Measurements from ENCODE around the gene DMRTA1.
"Not testable (repeated sequence)": the region's sequence is repeated elsewhere in the genome, so short reads cannot be mapped to it uniquely, and the experiment has no call there.

Gene DMRTA1

DNA sequence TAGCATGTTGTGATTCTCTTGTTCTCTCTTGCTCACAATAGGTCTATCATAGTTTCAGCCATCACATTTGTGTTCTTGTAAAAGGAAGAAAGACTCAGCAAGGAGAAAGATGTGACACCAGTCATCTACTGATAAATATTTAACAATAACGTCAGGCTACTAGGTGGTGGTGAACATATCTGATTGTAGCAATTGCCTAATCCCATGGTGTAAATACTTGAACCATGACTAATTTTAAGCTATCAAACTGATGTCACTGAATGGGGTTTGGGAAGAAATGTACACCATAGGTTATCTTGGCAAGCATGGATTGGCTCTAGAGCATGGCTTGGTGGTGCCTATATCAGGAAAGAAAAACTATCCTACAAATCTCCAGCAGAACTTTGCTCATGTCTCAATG is 16.6 kb downstream of the DMRTA1 start:
- no peak for DNase-seq

DNA sequence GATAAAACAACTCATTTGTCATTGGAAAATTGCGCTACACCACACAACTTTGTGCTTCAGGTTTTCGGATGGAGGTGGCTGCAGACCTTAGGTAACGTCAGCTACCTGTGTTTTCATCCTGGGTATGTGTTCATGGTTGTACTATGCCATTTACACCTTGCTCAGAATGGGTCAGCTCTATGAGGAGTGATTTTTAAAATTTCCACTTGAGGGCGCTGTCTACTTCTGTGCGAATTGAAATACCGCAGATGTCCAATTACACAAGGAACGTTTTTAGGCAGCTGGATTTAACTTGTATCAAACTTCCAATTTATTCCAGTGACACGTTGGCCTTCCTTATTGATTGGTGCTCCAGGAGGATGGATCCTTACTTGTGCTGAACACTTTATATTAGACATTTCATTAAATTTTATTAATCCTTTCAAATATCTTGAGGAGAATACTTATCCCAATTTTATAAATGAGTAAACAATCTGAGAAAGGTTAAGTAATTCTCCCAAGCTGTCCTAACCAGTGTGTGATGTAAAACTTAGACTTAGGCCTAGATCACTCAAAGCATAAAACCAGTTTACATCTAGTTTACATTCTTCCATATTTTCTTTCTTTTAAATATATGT is 23.4 kb downstream of the DMRTA1 start:
- DNase-seq: no peak

DNA sequence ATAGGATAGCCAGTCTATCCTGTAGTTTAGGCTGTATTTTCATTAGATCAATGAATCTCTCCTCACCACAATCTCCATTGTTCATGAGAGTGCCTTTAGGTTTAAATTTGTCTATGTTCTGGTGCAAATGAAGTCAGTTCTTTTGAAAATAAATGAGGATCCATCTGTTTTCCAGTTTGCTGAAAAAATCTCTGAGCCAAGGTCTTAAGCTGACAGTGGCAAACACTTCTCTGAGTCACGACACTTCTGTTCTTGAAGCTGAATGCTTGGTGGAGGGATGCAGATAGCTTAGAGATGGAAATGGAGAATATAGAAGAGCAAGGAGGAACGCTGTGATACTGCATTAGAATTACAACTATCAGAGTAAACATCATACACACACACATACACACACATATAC is 34.9 kb downstream of the DMRTA1 start:
- DNase-seq: no peak

DNA sequence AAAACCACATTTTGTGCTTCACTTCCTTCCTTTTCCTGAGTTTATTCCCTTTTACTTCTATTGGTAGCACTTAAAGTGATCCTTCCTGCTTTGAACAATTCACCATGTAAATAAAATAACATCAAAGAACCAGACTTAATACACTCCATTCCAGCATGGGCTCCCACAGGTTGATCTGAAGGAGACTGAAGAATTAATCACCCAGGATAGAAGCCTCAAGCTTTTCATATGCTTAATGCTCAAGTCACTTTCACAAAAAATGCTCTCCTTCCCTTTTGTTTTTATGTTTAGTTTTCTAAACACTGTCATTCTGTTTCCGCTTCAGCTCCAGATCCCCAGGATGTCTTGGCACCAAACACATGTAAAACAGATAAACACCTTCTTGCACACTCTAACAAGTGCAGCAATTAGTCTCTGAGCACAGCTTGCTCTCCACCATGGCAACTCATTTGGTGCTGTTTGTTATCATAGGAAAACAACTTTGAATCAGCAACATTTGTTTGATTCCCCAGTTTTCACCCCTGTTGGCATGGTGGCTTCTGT is 37.0 kb downstream of the DMRTA1 start:
- DNase-seq: no peak

DNA sequence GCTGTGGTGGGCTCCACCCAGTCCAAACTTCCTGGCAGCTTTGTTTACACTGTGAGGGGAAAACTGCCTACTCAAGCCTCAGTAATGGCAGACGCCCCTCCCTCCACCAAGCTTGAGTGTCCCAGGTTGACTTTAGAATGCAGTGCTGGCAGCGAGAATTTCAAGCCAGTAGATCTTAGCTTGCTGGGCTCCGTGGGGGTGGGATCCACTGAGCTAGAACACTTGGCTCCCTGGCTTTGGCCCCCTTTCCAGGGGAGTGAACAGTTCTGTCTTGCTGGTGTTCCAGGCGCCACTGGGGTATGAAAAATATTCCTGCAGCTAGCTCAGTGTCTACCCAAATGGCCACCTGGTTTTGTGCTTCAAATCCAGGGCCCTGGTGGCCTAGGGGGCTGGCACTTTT is 49.6 kb downstream of the DMRTA1 start:
- not testable (repeated sequence) for DNase-seq
